GM15510 (cell line): ENCODE measurements around the gene CMTM5.

Experiments
- POLR2A ChIP-seq: IDR thresholded peaks from 3 replicates; pipeline ENCODE4 v1.6.1; 2011; ENCODE audit warnings: borderline replicate concordance; ENCODE audit not compliant: insufficient read length; ENCODE audit errors: extremely low read depth

CMTM5 gene

GRCh38 chr14:23392613-23393012 is 15.8 kb downstream of the CMTM5 start:
- TF ChIP-seq POLR2A: no peak

DNA sequence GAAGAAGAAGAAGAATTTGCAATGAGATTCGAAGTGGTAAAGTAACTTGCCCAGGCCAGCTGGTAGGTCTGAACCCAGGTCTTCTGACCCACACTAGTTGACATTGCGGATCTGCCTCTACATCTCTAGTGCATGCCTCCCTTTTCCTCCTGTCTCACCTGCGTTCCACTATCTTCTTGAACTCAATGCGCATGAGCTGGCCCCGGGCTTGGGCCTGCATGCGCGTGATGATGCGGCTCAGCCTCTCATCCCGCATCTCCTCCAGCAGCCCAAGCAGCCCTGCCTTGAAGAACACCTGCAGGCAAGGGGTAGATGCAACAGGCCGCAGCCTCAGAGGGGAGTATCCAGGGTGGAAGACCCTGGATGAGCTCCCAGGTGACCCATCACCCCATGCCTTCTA is 19.3 kb downstream of the CMTM5 start:
- TF ChIP-seq POLR2A: no peak

DNA sequence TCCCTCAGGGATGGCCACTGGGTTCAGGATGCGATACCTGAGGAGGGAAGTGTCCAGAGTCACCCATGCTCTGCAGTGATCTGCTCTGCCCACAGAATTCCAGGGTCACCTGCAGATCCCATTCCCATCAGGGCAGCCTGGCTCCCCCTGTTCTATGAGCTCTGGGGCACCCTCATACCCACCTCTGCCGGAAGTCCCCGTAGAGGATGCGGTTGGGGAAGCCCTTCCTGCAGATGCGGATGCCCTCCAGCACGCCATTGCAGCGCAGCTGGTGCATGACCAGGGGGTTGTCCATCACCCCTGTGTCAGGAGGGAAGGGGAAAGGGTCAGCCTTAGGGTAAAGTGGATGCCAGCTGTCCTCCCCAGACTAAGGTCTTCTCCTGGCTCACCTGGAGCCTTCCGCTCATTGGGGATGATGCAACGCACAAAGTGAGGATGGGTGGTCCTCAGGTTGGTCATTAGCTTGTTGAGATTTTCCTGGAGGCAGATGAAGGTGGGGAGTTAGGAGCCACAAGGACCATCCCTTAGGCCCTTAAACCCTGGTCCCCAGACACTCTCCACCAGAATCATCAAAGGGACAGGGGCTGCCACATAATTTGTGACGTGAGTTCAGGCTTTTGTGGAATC is 20.0 kb downstream of the CMTM5 start:
- TF ChIP-seq POLR2A: no peak

GRCh38 chr14:23398348-23398747 is 21.5 kb downstream of the CMTM5 start:
- no peak for TF ChIP-seq POLR2A

DNA sequence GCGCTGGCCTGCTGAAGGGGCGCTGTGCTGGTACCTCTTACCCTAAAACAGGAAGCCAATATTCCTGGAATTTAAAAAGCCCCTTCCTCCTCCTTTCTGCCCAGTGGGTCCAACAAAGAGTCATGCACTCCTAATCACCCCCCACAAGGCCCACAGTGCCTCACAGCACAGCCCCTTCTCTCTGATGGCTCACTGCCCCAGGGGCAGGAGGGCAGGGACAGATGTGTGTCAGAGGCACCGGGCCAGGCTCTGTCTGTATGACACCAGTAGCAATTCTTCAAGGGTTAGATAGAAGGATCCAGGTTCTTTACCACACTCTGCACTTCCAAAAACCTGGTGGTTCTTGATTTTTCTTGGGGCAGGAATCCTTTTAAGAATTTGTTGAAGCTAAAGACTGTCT is 22.3 kb downstream of the CMTM5 start:
- no peak for TF ChIP-seq POLR2A

DNA sequence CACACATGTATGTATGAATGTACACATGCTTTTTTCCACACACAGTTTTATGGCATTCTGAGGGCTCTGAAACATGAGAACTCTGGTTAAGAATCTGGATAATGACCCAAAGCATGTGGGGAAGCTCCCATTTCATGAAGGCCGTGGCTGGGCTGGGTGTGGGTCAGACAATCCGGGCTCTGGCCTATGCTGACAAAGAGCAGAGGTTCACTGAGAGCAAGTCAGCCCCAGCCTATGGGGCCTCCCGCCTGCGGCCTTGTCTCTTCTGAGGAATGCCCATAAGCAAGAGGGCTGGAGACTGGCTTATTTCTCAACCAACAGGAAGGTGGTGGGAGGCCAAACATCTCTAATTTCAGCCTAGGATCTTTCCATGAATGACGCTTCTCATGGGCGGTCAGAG is 22.7 kb downstream of the CMTM5 start:
- TF ChIP-seq POLR2A: no peak

GRCh38 chr14:23401291-23401690 is 24.4 kb downstream of the CMTM5 start:
- no peak for TF ChIP-seq POLR2A

DNA sequence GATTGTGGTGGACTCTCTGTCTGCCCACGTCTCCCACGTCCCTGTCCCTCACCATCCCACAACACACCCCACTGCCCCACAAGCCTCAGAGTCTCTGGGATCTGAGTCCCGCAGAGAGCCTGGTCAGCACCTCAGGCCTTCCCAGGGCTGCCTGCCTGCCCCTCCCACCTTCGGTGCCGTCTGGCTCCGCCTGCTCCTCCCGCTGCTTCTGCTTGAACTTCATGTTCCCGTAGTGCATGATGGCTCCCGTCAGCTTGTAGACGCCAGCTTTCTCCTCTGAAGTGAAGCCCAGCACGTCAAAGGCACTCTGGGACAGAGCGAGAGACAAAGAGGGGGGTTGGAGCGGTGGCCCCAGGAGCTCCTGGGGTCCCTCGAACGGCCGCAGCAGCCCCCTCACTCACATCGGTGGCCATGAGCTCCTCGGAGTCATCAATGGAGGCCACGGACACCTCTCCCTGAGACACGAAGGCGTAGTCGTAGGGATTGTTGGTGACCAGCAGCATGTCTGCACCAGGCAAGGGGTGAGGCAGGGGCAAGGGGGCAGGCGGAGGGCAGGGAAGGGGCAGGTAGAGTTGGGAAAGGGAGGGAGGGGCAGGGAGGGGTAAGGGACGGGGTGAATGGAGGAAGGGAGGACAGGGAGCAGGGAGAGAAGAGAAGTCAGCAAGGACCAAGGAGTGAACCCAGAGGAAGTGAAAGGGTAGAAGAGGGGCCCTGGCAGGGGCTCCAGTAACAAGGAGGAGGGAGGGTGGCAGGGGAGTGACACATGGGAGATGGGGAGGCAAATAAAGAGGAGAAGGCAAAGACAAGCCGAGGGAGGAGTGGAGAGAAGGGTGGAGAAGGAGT is 25.7 kb downstream of the CMTM5 start:
- TF ChIP-seq POLR2A: no peak

- TF ChIP-seq POLR2A: no peak
Observed at GRCh38 chr14:23403139-23403438, 26.2 kb downstream of the CMTM5 start.

- no peak for TF ChIP-seq POLR2A
Observed at GRCh38 chr14:23403908-23404307, 27.1 kb downstream of the CMTM5 start.

DNA sequence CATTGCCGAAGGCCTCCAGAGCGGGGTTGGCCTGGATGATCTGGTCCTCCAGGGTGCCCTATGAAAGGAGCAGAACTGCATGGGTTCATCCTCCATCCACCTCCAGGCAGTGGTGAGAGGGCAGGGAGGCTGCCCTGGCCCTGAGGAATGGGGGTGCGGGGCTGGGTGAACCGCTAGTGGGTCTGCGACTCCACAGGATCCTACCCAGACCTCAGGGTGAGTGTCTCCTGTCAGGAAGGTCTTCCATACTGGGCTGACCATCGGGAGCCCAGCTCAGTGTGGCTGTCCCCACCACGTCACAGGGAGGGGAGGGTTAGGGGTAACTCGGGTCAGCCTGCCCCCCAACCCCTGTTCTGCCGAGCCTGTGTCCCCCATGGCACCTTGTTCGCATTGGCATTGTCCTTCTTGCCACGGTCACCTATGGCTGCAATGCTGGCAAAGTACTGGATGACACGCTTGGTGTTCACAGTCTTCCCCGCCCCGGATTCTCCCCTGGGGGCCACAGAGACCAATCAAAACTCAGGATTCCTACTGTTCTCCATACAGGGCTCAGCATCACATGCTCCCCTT is 27.6 kb downstream of the CMTM5 start:
- TF ChIP-seq POLR2A: no peak

- TF ChIP-seq POLR2A: no peak
Observed at GRCh38 chr14:23405096-23405495, 28.2 kb downstream of the CMTM5 start.

GRCh38 chr14:23405516-23406025 is 28.7 kb downstream of the CMTM5 start:
- no peak for TF ChIP-seq POLR2A

DNA sequence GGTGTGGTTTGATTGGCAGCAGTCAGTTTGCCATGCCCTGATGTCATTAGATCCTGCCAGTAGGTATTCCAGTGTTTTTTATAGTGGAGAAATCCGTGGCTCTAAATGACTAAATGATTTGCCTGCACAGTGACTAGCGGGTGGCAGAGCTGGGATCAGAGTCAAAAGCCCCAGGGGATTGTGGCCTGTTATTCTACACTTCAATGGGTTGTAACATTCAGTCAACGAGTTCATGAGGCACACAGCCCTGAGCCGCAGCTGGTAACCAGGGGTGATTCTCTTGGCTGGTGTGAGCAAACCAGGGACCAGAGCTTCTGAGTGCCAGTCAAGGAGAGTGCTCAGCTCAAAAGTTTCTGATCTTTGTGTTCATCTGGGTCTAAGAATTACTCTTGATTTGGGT is 29.4 kb downstream of the CMTM5 start:
- TF ChIP-seq POLR2A: no peak

GRCh38 chr14:23406725-23407355 is 30.0 kb downstream of the CMTM5 start:
- no peak for TF ChIP-seq POLR2A
